GM23338 (cell line): Measurements from ENCODE around the gene GPALPP1. TPM values are rescaled to one million over a fixed set of nuclear protein-coding genes. Genes with fewer than 3 reads are reported as not detected.

Source experiments
- ATAC-seq: fragments of 200-7000 bp; cut with Tn5 transposase; 3 replicates; pipeline ENCODE4 v1.9.1; 2020
- DNase-seq: peaks from one replicate; pipeline ENCODE4 v3.0.0-alpha.2; 2015; ENCODE audit warnings: low spot score
- H2AFZ ChIP-seq: fragments of 200-600 bp; sonication (generic); 2 replicates; pipeline ENCODE4 v1.8.0; 2016; ENCODE audit warnings: antibody characterized with exemption, mild to moderate bottlenecking, moderate library complexity
- H3F3A ChIP-seq: fragments of 200-600 bp; sonication (generic); replicated peaks from 2 replicates; pipeline ENCODE4 v1.8.0; 2017; ENCODE audit warnings: antibody characterized with exemption, mixed run types, low read depth
- H3K27ac ChIP-seq: fragments of 200-600 bp; sonication (generic); 2 replicates; pipeline ENCODE4 v1.6.1; 2016; ENCODE audit warnings: low read depth
- H3K27me3 ChIP-seq: fragments of 200-600 bp; sonication (generic); 2 replicates; pipeline ENCODE4 v1.8.0; 2016; ENCODE audit warnings: mild to moderate bottlenecking, mixed run types, moderate library complexity; ENCODE audit not compliant: insufficient read depth
- H3K36me3 ChIP-seq: fragments of 200-600 bp; sonication (generic); 2 replicates; pipeline ENCODE4 v1.8.0; 2016; ENCODE audit warnings: mild to moderate bottlenecking; ENCODE audit not compliant: insufficient read depth
- H3K4me1 ChIP-seq: fragments of 200-600 bp; sonication (generic); 2 replicates; pipeline ENCODE4 v1.8.0; 2016; ENCODE audit warnings: mild to moderate bottlenecking, moderate library complexity; ENCODE audit not compliant: insufficient read depth
- H3K4me2 ChIP-seq: fragments of 200-600 bp; sonication (generic); 2 replicates; pipeline ENCODE4 v1.7.1; 2017; ENCODE audit warnings: mixed run types
- H3K4me3 ChIP-seq: fragments of 200-600 bp; sonication (generic); 2 replicates; pipeline ENCODE4 v1.6.1; 2016; ENCODE audit warnings: mixed run types
- H3K79me2 ChIP-seq: fragments of 200-600 bp; sonication (generic); replicated peaks from 2 replicates; pipeline ENCODE4 v1.8.0; 2017; ENCODE audit warnings: mild to moderate bottlenecking; ENCODE audit not compliant: insufficient read depth
- H3K9me2 ChIP-seq: fragments of 200-600 bp; sonication (generic); 2 replicates; pipeline ENCODE4 v1.8.0; 2017; ENCODE audit not compliant: insufficient read depth
- H4K20me1 ChIP-seq: fragments of 200-600 bp; sonication (generic); replicated peaks from 2 replicates; pipeline ENCODE4 v1.8.0; 2017; ENCODE audit warnings: mild to moderate bottlenecking; ENCODE audit not compliant: insufficient read depth
- H3K27ac Mint-ChIP-seq: 2 replicates; pipeline ENCODE4 v1.8.0; 2020; ENCODE audit warnings: inconsistent platforms, mild to moderate bottlenecking, moderate library complexity, mixed read lengths
- H3K27me3 Mint-ChIP-seq: 3 replicates; pipeline ENCODE4 v1.8.0; 2022; ENCODE audit warnings: low read depth, mild to moderate bottlenecking, moderate library complexity, mixed read lengths, inconsistent platforms; ENCODE audit not compliant: insufficient read depth, poor library complexity
- H3K36me3 Mint-ChIP-seq: 3 replicates; pipeline ENCODE4 v1.8.0; 2021; ENCODE audit warnings: low read depth, mild to moderate bottlenecking, inconsistent platforms, moderate library complexity, mixed read lengths
- H3K4me1 Mint-ChIP-seq: 3 replicates; pipeline ENCODE4 v1.8.0; 2020; ENCODE audit warnings: mild to moderate bottlenecking, inconsistent platforms, mixed read lengths
- H3K4me3 Mint-ChIP-seq: 3 replicates; pipeline ENCODE4 v1.8.0; 2021; ENCODE audit warnings: moderate library complexity, mild to moderate bottlenecking, inconsistent platforms, mixed read lengths
- H3K9me3 Mint-ChIP-seq: 3 replicates; pipeline ENCODE4 v1.8.0; 2020; ENCODE audit warnings: moderate library complexity, mild to moderate bottlenecking, inconsistent platforms, mixed read lengths
- CREB1 ChIP-seq: fragments of 250-450 bp; sonication (Bioruptor Pico); IDR thresholded peaks from 2 replicates; pipeline ENCODE4 v1.5.0; 2020; ENCODE audit warnings: low read depth, mild to moderate bottlenecking, moderate library complexity
- CTCF ChIP-seq, 2 experiments: fragments of 200-600 bp in 1 of 2; sonication (generic) in 1 of 2; conservative IDR thresholded peaks; 2 replicates each; pipeline versions ENCODE4 v1.5.1 to v1.6.1; 2016 to 2017; ENCODE audit warnings: antibody characterized with exemption in 2 of 2, low read depth in 2 of 2, mild to moderate bottlenecking in 2 of 2, moderate library complexity in 1 of 2
- ETS1 ChIP-seq: IDR thresholded peaks from 2 replicates; pipeline ENCODE4 v1.6.1; 2016; ENCODE audit warnings: antibody characterized with exemption
- EZH2 ChIP-seq: fragments of 200-600 bp; sonication (generic); IDR thresholded peaks from one replicate; pipeline ENCODE4 v1.8.0; 2017; ENCODE audit warnings: antibody characterized with exemption, mild to moderate bottlenecking, low read depth; ENCODE audit not compliant: unreplicated experiment
- EZH2phosphoT487 ChIP-seq: fragments of 200-600 bp; sonication (generic); IDR thresholded peaks from one replicate; pipeline ENCODE4 v1.8.1; 2018; ENCODE audit warnings: antibody characterized with exemption; ENCODE audit not compliant: unreplicated experiment
- JUNB ChIP-seq: IDR thresholded peaks from one replicate; pipeline ENCODE4 v1.6.1; 2016; ENCODE audit warnings: antibody characterized with exemption; ENCODE audit not compliant: unreplicated experiment
- NANOG ChIP-seq: IDR thresholded peaks from 2 replicates; pipeline ENCODE4 v1.6.1; 2016; ENCODE audit warnings: antibody characterized with exemption, borderline replicate concordance
- POLR2AphosphoS5 ChIP-seq: IDR thresholded peaks from 2 replicates; pipeline ENCODE4 v1.6.1; 2016; ENCODE audit warnings: antibody characterized with exemption, low read depth
- REST ChIP-seq: IDR thresholded peaks from one replicate; pipeline ENCODE4 v1.6.1; 2018; ENCODE audit warnings: antibody characterized with exemption; ENCODE audit not compliant: unreplicated experiment
- STAT1 ChIP-seq: IDR thresholded peaks from one replicate; pipeline ENCODE4 v1.6.1; 2016; ENCODE audit warnings: antibody characterized with exemption; ENCODE audit not compliant: unreplicated experiment
- ZNF114 ChIP-seq: fragments of 250-450 bp; sonication (Bioruptor Pico); IDR thresholded peaks from 2 replicates; pipeline ENCODE4 v1.5.0; 2020; ENCODE audit warnings: mild to moderate bottlenecking, moderate library complexity
- ZNF331 ChIP-seq: fragments of 250-450 bp; sonication (Bioruptor Pico); IDR thresholded peaks from 2 replicates; pipeline ENCODE4 v1.5.0; 2020; ENCODE audit warnings: low read depth, mild to moderate bottlenecking, moderate library complexity
- ZNF462 ChIP-seq: fragments of 250-450 bp; sonication (Bioruptor Pico); IDR thresholded peaks from 2 replicates; pipeline ENCODE4 v1.5.0; 2020; ENCODE audit warnings: mild to moderate bottlenecking, moderate library complexity
- polyA plus RNA-seq: library from polyadenylated mRNA; unstranded; fragments of >200 nt; fragmentation: Nextera tagmentation; extraction: Ambion mirVana; gene quantifications from 2 replicates; pipeline ENCODE4 v1.2.1, GENCODE V29; 2016
- total RNA-seq: library from RNA; depleted of rRNA; stranded (reverse); fragments of >200 nt; shearing (Covaris generic); gene quantifications from 2 replicates; pipeline ENCODE4 v1.2.3, GENCODE V29; 2014

Gene GPALPP1
- total and polyA plus RNA-seq, 2 experiments from 2014 or later, result 31.3 to 35.8 TPM

- Mint-ChIP-seq H3K27me3 (peaks cover 2% of the 10 kb centered on the region), H3K9me3 (no peaks in the 10 kb centered on the region), H3K4me3 (no peak overlapping the region), H3K36me3 (no peaks in the 10 kb centered on the region), H3K27ac (no peak overlapping the region), H3K4me1 (peaks cover 5% of the 10 kb centered on the region; the same call in 2 of the 3 replicates)
- Histone ChIP-seq H3K4me2 (no peak overlapping the region), H3K36me3 (no peaks in the 10 kb centered on the region), H3K27me3 (no peaks in the 10 kb centered on the region), H2AFZ (peak overlapping the region; percentile 48; the same call in 1 of the 2 replicates), H3K9me2 (no peaks in the 10 kb centered on the region), H4K20me1 (no peaks in the 10 kb centered on the region), H3K4me3 (no peak overlapping the region), H3K4me1 (peaks cover 6% of the 10 kb centered on the region; the same call in 1 of the 2 replicates), H3K79me2 (no peaks in the 10 kb centered on the region), H3F3A (no peaks in the 10 kb centered on the region), H3K27ac (no peak overlapping the region)
- DNase-seq, result no peak
- no peak for ATAC-seq
- TF ChIP-seq EZH2 (no peak), EZH2phosphoT487 (no peak), ZNF331 (CRISPR knock-in tag) (no peak), CTCF (conservative IDR thresholded peaks at IDR 0.05; ENCODE audit: low read depth in 2 of 2) (no peak), ZNF462 (CRISPR knock-in tag) (no peak), POLR2AphosphoS5 (no peak), STAT1 (no peak), JUNB (no peak), REST (no peak), NANOG (no peak), ETS1 (no peak), ZNF114 (CRISPR knock-in tag) (no peak), CREB1 (CRISPR knock-in tag) (no peak)
Measured at GRCh38 chr13:45078003-45078402, 88.7 kb downstream of the GPALPP1 start.
